Lower leg skin (tissue), 4 donors: ENCODE results near the gene RAB3IP. TPM values are rescaled to one million over a fixed set of nuclear protein-coding genes. Genes with fewer than 3 reads are reported as not detected.
"Not testable (repeated sequence)": the region's sequence is repeated elsewhere in the genome, so short reads cannot be mapped to it uniquely, and the experiment has no call there.

Source experiments
- DNase-seq, 2 donors: peaks; one replicate each; pipeline ENCODE4 v3.0.0-alpha.2; 2019; ENCODE audit warnings: low spot score in 2 of 2
- H3K4me3 ChIP-seq: fragments of 200-600 bp; sonication (generic); 2 replicates; pipeline ENCODE4 v1.5.1; 2017; ENCODE audit warnings: mild to moderate bottlenecking, low read depth; ENCODE audit not compliant: poor library complexity, severe bottlenecking
- POLR2A ChIP-seq, 2 donors: fragments of 450-650 bp; IDR thresholded peaks; one replicate each; pipeline ENCODE4 v1.6.1; 2016 to 2017; ENCODE audit warnings: antibody characterized with exemption in 2 of 2, mild to moderate bottlenecking in 1 of 2, moderate library complexity in 1 of 2
- WGBS, 2 donors: methylation state at CpG; one replicate each; pipeline ENCODE4 v1.1.5; 2018; 5-methylcytosine and 5-hydroxymethylcytosine counted together
- intact Hi-C: fragments of 100-400 bp; cut with DNase I; formaldehyde crosslinking; loops from one replicate; pipeline ENCODE4 v1.15.0; 2023; ENCODE audit warnings: low total_unique reads
- total RNA-seq, 4 donors: library from RNA; depleted of rRNA; stranded (reverse); fragments of >200 nt; gene quantifications; one replicate each; pipeline ENCODE4 v1.1.0, GENCODE V29; 2016
- TF ChIP-seq, protein P1 (sequence below), 3 donors: fragments of 450-650 bp; IDR thresholded peaks; one replicate each; pipeline ENCODE4 v1.5.1; 2016; ENCODE audit warnings: antibody characterized with exemption in 3 of 3, mild to moderate bottlenecking in 3 of 3, moderate library complexity in 2 of 3

The RAB3IP gene
- total RNA-seq, 4 donors from 2014 or later = 11.3 to 30.0 (median 21.4) TPM

DNA sequence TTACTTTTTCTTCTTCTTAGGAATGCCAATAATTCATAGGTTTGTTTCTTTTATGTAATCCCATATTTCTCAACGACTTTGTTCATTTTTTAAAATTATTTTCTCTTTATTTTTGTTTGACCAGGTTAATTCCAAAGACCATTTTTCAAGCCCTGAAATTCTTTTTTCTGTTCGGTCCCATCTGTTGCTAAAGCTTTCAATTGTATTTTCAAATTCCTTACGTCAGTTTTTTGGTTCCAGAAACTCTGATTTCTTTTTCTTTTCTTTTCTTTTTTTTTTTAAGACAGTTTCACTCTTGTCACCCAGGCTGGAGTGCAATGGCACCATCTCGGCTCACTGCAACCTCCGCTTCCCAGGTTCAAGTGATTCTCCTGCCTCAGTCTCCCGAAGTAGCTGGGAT lies 27.6 kb downstream of the RAB3IP start:
- no peak for TF ChIP-seq POLR2A (IDR thresholded peaks at IDR 0.05)
- TF ChIP-seq, protein P1, sequence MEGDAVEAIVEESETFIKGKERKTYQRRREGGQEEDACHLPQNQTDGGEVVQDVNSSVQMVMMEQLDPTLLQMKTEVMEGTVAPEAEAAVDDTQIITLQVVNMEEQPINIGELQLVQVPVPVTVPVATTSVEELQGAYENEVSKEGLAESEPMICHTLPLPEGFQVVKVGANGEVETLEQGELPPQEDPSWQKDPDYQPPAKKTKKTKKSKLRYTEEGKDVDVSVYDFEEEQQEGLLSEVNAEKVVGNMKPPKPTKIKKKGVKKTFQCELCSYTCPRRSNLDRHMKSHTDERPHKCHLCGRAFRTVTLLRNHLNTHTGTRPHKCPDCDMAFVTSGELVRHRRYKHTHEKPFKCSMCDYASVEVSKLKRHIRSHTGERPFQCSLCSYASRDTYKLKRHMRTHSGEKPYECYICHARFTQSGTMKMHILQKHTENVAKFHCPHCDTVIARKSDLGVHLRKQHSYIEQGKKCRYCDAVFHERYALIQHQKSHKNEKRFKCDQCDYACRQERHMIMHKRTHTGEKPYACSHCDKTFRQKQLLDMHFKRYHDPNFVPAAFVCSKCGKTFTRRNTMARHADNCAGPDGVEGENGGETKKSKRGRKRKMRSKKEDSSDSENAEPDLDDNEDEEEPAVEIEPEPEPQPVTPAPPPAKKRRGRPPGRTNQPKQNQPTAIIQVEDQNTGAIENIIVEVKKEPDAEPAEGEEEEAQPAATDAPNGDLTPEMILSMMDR (IDR thresholded peaks at IDR 0.05) = no peak
- 96 to 98% methylated on average over 6 of the region's 6 CpGs for WGBS, 2 donors
- DNase-seq = no peak
- H3K4me3 ChIP-seq = no peak overlapping the region
- intact Hi-C loops = no loop called here

DNA sequence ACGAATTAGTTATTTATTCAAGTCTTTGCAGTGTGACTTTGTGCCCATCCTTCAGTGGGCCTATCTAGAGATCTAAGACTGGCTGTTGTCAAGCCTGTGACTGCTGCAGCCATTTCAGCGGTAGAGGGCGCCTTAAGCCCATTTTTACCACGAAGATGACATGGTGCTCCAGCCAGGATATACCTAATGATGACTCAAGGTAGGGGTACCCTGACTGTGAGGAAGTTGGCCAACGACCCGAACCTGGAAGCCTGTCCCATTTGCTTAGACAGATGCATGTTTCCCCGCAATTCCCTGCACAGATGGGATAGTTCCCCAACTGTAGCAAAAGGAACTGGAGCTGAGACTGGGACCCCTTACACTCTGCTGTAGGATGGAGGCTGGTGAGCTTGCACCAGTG lies 41.3 kb downstream of the RAB3IP start:
- TF ChIP-seq POLR2A (IDR thresholded peaks at IDR 0.05) = no peak
- TF ChIP-seq, protein P1 (IDR thresholded peaks at IDR 0.05) = no peak
- no peak overlapping the region for H3K4me3 ChIP-seq
- intact Hi-C loops = no loop called here
- no peak for DNase-seq
- WGBS, 2 donors = 66 to 68% methylated on average over 7 of the region's 7 CpGs

DNA sequence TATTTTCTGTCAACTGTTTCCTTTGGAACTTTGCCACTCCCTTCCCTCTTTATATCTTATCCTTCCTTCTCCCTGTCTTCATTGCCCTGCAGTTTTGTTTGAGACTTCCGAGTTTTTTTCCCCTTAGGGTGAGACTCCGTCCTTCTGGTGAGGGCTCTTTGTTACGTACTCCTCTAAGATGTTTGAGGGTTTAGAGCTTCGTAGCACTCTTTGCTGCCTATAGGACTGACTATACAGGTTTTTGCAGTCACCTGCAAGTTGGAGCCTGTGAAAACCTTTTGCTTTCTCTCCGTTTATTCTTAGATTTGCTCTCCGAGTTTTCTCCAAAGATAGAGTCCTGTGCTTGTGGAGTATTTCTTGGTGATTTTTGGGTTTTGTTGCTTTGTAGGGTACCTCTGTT lies 44.7 kb downstream of the RAB3IP start:
- WGBS, 2 donors = 48 to 57% methylated on average over 6 of the region's 6 CpGs
- DNase-seq = no peak
- TF ChIP-seq, protein P1 (IDR thresholded peaks at IDR 0.05) = no peak
- TF ChIP-seq POLR2A (IDR thresholded peaks at IDR 0.05) = no peak
- intact Hi-C loops = no loop called here
- H3K4me3 ChIP-seq = no peak overlapping the region

DNA sequence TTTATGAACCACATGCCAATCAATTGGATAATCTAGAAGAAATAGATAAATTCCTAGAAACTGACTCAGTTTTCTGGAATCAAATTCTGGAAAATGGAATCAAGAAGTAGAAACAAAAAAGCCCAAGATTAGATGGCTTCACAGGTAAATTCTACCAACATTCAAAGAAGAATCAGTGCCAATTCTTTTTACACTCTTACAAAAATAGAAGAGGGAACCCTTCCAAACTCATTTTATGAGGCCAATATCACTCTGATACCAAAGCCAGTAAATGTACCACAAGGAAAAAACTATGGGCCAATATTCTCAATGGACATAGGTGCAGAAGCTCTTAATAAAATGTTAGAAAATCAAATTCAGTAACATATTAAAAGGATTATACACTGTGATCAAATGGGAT lies 50.7 kb downstream of the RAB3IP start:
- intact Hi-C loops = no loop called here
- DNase-seq = no peak
- H3K4me3 ChIP-seq = no peak overlapping the region
- TF ChIP-seq, protein P1 (IDR thresholded peaks at IDR 0.05) = no peak
- TF ChIP-seq POLR2A (IDR thresholded peaks at IDR 0.05) = no peak

DNA sequence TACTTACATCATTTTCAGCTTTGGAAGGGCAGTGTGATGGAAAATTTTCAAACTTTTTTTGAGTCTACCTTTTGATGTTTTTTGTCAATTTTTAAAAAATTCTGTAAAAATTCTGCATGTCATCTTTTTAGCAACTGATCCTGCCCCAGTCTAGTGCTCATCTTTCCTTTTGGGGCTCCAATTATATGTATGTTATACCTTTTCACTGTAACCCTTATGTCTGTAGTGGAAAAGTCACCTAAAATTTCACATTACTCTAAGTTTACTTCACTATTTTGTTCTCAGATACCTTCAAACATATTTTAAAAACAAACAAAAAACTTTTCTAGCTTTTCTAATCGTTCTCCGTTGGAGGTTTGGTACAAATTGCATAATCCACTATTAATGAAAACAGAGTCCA lies 53.9 kb downstream of the RAB3IP start:
- 95 to 100% methylated on average over 2 of the region's 2 CpGs for WGBS, 2 donors
- intact Hi-C loops = no loop called here
- no peak for TF ChIP-seq POLR2A (IDR thresholded peaks at IDR 0.05)
- TF ChIP-seq, protein P1 (IDR thresholded peaks at IDR 0.05) = no peak

DNA sequence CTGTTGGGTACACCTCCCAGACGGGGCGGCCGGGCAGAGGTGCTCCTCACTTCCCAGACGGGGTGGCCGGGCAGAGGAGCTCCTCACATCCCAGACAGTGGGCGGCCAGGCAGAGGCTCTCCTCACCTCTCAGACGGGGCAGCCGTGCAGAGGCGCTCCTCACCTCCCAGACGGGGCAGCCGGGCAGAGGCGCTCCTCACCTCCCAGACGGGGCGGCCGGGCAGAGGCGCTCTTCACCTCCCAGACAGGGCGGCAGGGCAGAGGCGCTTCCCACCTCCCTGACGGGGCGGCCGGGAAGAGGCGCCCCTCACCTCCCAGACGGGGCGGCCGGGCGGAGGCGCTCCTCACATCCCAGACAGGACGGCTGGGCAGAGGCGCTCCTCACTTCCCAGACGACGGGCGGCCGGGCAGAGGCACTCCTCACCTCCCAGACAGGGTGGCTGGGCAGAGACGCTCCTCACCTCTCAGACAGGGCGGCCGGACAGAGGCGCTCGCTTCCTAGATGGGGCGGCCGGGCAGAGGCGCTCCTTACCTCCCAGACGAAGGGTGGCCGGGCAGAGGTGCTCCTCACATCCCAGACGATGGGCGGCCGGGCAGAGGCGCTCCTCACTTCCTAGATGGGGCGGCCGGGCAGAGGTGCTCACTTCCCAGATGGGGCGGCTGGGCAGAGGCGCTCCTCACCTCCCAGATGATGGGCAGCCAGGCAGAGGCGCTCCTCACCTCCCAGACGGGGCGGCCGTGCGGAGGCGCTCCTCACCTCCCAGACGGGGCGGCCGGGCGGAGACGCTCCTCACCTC lies 68.6 kb downstream of the RAB3IP start:
- 94% methylated on average over 18 to 53 of the region's 62 CpGs for WGBS, 2 donors
- intact Hi-C loops, DNase-seq, H3K4me3 ChIP-seq: not testable (repeated sequence)

More for the DNA sequence above, 53.9 kb downstream of the RAB3IP start:
- no peak overlapping the region for H3K4me3 ChIP-seq
- no peak for DNase-seq
